ENCODE data around the gene LMOD3.

The LMOD3 gene

DNA sequence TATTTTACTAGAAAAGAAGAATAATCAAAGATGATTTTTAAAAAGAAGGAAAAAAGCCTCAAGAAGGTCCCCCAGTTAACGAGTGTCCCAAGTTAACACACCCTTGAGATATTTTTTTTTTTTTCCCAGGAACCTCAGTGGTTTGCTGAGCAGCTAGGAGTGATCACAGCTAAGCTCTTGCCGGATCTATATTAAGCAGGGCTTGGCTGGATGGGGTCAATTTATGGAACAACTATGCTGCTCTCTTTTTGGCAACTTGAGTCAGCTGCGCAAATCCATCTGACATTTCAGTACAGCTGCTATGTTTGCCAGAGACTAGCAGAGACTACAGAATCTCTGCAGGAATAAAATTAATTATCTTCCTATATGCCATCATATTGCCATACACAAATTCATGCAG, at the start of gene LMOD3:
TSS of gene LMOD3 (minus strand) at position 193 of the 400 bp plus-strand sequence. CDS start 209 bp downstream, outside the sequence.
- Histone ChIP-seq H3F3A (ENCODE audit: insufficient read depth) (no peaks in the 10 kb centered on the region), H3K4me2 (ENCODE audit: low read depth, low read length, poor library complexity, severe bottlenecking) (no peak within 1 kb of the TSS), H3K9me3 (ENCODE audit: insufficient read depth, low read length) (no peaks in the 10 kb centered on the region), H3K4me3 (ENCODE audit: insufficient read depth, low read length, poor library complexity, severe bottlenecking) (no peak within 1 kb of the TSS), H2AFZ (ENCODE audit: low read depth, low read length, severe bottlenecking) (no peak within 1 kb of the TSS), H3K9me2 (replicated peaks; ENCODE audit: insufficient read depth, low read length) (no peaks in the 10 kb centered on the region), H3K36me3 (ENCODE audit: low read length) (no peaks in the 10 kb centered on the region), H3K79me2 (ENCODE audit: insufficient read depth, low read length) (no peaks in the 10 kb centered on the region), H3K9ac (ENCODE audit: low read length) (no peak within 1 kb of the TSS), H3K27me3 (ENCODE audit: low read length) (no peaks in the 10 kb centered on the region), H4K20me1 (ENCODE audit: low read depth, low read length) (no peaks in the 10 kb centered on the region), H3K27ac (ENCODE audit: low read depth, low read length) (no peak within 1 kb of the TSS)
- TF ChIP-seq, protein P1, sequence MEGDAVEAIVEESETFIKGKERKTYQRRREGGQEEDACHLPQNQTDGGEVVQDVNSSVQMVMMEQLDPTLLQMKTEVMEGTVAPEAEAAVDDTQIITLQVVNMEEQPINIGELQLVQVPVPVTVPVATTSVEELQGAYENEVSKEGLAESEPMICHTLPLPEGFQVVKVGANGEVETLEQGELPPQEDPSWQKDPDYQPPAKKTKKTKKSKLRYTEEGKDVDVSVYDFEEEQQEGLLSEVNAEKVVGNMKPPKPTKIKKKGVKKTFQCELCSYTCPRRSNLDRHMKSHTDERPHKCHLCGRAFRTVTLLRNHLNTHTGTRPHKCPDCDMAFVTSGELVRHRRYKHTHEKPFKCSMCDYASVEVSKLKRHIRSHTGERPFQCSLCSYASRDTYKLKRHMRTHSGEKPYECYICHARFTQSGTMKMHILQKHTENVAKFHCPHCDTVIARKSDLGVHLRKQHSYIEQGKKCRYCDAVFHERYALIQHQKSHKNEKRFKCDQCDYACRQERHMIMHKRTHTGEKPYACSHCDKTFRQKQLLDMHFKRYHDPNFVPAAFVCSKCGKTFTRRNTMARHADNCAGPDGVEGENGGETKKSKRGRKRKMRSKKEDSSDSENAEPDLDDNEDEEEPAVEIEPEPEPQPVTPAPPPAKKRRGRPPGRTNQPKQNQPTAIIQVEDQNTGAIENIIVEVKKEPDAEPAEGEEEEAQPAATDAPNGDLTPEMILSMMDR (IDR thresholded peaks at IDR 0.05; ENCODE audit: insufficient read depth, low read length, poor library complexity, severe bottlenecking) = no peak
- TF ChIP-seq EZH2phosphoT487 (conservative IDR thresholded peaks at IDR 0.05; ENCODE audit: low read length) = no peak

DNA sequence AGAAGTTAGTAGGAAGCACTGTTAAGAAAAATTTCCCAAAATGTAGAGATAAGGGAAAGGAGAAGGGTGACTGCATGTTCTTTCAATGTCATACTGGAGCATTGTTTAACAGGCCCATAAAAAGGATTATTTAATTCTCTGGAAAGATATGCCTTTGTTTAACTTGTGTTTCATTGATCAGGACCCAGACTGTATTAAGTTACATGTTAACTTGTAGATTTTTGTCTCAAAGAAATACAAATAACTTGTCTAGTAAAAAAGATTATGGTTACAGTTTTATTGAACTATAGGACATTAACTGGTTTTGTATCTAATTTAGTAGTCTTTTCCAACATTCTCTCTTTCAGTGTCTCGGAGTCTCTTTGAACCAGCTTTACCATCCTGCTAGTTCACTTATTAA, 49.7 kb upstream of the LMOD3 start:
- no peaks in the 10 kb centered on the region for H3K9me3 ChIP-seq (ENCODE audit: insufficient read depth, low read length)
- H2AFZ ChIP-seq (ENCODE audit: low read depth, low read length, severe bottlenecking) = no peak overlapping the region
- H3K9ac ChIP-seq (ENCODE audit: low read length) = no peak overlapping the region
- no peak overlapping the region for H3K4me2 ChIP-seq (ENCODE audit: low read depth, low read length, poor library complexity, severe bottlenecking)
- no peak overlapping the region for H3K27ac ChIP-seq (ENCODE audit: low read depth, low read length)
- no peak overlapping the region for H3K4me3 ChIP-seq (ENCODE audit: insufficient read depth, low read length, poor library complexity, severe bottlenecking)
- no peaks in the 10 kb centered on the region; the same call in 1 of the 2 replicates for H4K20me1 ChIP-seq (ENCODE audit: low read depth, low read length)
- no peaks in the 10 kb centered on the region for H3K9me2 ChIP-seq (replicated peaks; ENCODE audit: insufficient read depth, low read length)
- TF ChIP-seq, protein P1 (IDR thresholded peaks at IDR 0.05; ENCODE audit: insufficient read depth, low read length, poor library complexity, severe bottlenecking) = no peak
- TF ChIP-seq EZH2phosphoT487 (conservative IDR thresholded peaks at IDR 0.05; ENCODE audit: low read length) = no peak
- no peaks in the 10 kb centered on the region for H3K79me2 ChIP-seq (ENCODE audit: insufficient read depth, low read length)
- H3K27me3 ChIP-seq (ENCODE audit: low read length) = no peaks in the 10 kb centered on the region
- no peaks in the 10 kb centered on the region for H3F3A ChIP-seq (ENCODE audit: insufficient read depth)
- no peaks in the 10 kb centered on the region for H3K36me3 ChIP-seq (ENCODE audit: low read length)

DNA sequence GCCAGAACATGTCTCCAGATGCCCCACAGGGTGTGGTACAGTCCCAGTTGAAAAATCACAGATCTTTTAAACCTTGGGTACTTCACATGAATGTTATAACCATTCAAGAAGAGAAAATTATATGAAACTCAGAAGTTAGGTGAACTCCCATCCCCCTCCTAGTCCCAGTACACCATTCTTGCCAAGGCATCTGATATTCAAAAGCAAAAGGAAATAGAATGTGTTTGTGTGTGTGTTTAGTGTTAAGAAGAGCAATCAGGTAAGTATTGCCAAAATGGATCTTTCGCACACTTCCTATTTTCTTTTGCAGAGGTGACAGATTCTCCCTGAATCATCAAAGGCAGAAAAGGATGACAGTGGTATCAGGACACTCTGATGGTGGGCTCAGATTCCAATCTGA, 44.1 kb upstream of the LMOD3 start:
- Histone ChIP-seq H3K9ac (ENCODE audit: low read length) (no peak overlapping the region), H3K79me2 (ENCODE audit: insufficient read depth, low read length) (no peaks in the 10 kb centered on the region), H3K4me3 (ENCODE audit: insufficient read depth, low read length, poor library complexity, severe bottlenecking) (no peak overlapping the region), H3F3A (ENCODE audit: insufficient read depth) (no peaks in the 10 kb centered on the region), H3K9me3 (ENCODE audit: insufficient read depth, low read length) (no peaks in the 10 kb centered on the region), H3K27ac (ENCODE audit: low read depth, low read length) (no peak overlapping the region), H3K9me2 (replicated peaks; ENCODE audit: insufficient read depth, low read length) (no peaks in the 10 kb centered on the region), H3K27me3 (ENCODE audit: low read length) (no peaks in the 10 kb centered on the region), H3K36me3 (ENCODE audit: low read length) (no peaks in the 10 kb centered on the region), H3K4me2 (ENCODE audit: low read depth, low read length, poor library complexity, severe bottlenecking) (no peak overlapping the region), H4K20me1 (ENCODE audit: low read depth, low read length) (no peaks in the 10 kb centered on the region), H2AFZ (ENCODE audit: low read depth, low read length, severe bottlenecking) (no peak overlapping the region)
- no peak for TF ChIP-seq EZH2phosphoT487 (conservative IDR thresholded peaks at IDR 0.05; ENCODE audit: low read length)
- TF ChIP-seq, protein P1 (IDR thresholded peaks at IDR 0.05; ENCODE audit: insufficient read depth, low read length, poor library complexity, severe bottlenecking) = no peak
